Esophagus muscularis mucosa (tissue), 4 donors: ENCODE data around the gene DNAH2. TPM values are rescaled to one million over a fixed set of nuclear protein-coding genes. Genes with fewer than 3 reads are reported as not detected.

Experiments used
- DNase-seq: peaks from one replicate; pipeline ENCODE4 v3.0.0-alpha.2; 2017; ENCODE audit errors: extremely low spot score
- H3K27ac ChIP-seq, 4 donors: fragments of 200-600 bp; sonication (generic); replicated peaks in 1 of 4; 1 replicate in 3 of 4; 2 replicates in 1 of 4; pipeline ENCODE4 v1.5.1; 2016 to 2019; ENCODE audit warnings: mild to moderate bottlenecking in 1 of 4
- H3K27me3 ChIP-seq, 4 donors: fragments of 200-600 bp; sonication (generic); one replicate each; pipeline versions ENCODE4 v1.5.1 to v1.6.0; 2016 to 2019
- H3K36me3 ChIP-seq, 4 donors: fragments of 200-600 bp; sonication (generic); one replicate each; pipeline ENCODE4 v1.5.1; 2016 to 2019
- H3K4me1 ChIP-seq, 4 donors: fragments of 200-600 bp; sonication (generic); one replicate each; pipeline ENCODE4 v1.5.1; 2016 to 2019
- H3K4me3 ChIP-seq, 4 donors: fragments of 200-600 bp; sonication (generic); 1 replicate in 2 of 4; 2 replicates in 2 of 4; pipeline ENCODE4 v1.5.1; 2016 to 2019; ENCODE audit warnings: mild to moderate bottlenecking in 4 of 4, moderate library complexity in 1 of 4
- H3K9me3 ChIP-seq, 4 donors: fragments of 200-600 bp; sonication (generic); 1 replicate in 3 of 4; 2 replicates in 1 of 4; pipeline ENCODE4 v1.5.1; 2016 to 2019
- EP300 ChIP-seq: sonication (generic); formaldehyde crosslinking; IDR thresholded peaks from one replicate; pipeline ENCODE4 v1.6.1; 2017; ENCODE audit warnings: antibody characterized with exemption
- POLR2A ChIP-seq: fragments of 450-650 bp; IDR thresholded peaks from one replicate; pipeline ENCODE4 v1.6.1; 2017; ENCODE audit warnings: antibody characterized with exemption, moderate library complexity, mild to moderate bottlenecking, low read depth
- POLR2AphosphoS5 ChIP-seq, 2 donors: sonication (generic); formaldehyde crosslinking; IDR thresholded peaks; one replicate each; pipeline ENCODE4 v1.6.1; 2017; ENCODE audit warnings: antibody characterized with exemption in 2 of 2
- WGBS: methylation state at CpG from one replicate; pipeline ENCODE4 v1.1.5; 2018; 5-methylcytosine and 5-hydroxymethylcytosine counted together
- intact Hi-C: fragments of 100-400 bp; cut with DNase I; formaldehyde crosslinking; loops from one replicate; pipeline ENCODE4 v1.15.1; 2023
- total RNA-seq, 4 donors: library from RNA; depleted of rRNA; stranded (reverse); fragments of >200 nt; gene quantifications; one replicate each; pipeline versions ENCODE4 v1.1.0 to v1.2.1, GENCODE V29; 2016
- TF ChIP-seq, protein P1 (sequence below), 3 experiments: fragments of 200-600 bp in 2 of 3; fragments of 450-650 bp in 1 of 3; sonication (generic) in 2 of 3; IDR thresholded peaks; one replicate each; pipeline ENCODE4 v1.5.1; 2017 to 2019; ENCODE audit warnings: antibody characterized with exemption in 3 of 3, mild to moderate bottlenecking in 2 of 3, moderate library complexity in 1 of 3

DNAH2 gene
- total RNA-seq, 4 donors from 2014 or later: under 0.01 to 0.17 (median 0.06) TPM

GRCh38 chr17:7744416-7744815 lies 26.9 kb downstream of the DNAH2 start:
- Histone ChIP-seq H3K4me3 (no peak overlapping the region), H3K9me3 (no peaks in the 10 kb centered on the region), H3K27ac (no peak overlapping the region), H3K36me3 (no peaks in the 10 kb centered on the region), H3K4me1 (no peaks in the 10 kb centered on the region), H3K27me3 (peaks cover 0 to 32% (median 2%) of the 10 kb centered on the region in 4 donors)
- TF ChIP-seq POLR2A (no peak), POLR2AphosphoS5 (IDR thresholded peaks at IDR 0.05) (no peak), EP300 (no peak)
- TF ChIP-seq, protein P1, sequence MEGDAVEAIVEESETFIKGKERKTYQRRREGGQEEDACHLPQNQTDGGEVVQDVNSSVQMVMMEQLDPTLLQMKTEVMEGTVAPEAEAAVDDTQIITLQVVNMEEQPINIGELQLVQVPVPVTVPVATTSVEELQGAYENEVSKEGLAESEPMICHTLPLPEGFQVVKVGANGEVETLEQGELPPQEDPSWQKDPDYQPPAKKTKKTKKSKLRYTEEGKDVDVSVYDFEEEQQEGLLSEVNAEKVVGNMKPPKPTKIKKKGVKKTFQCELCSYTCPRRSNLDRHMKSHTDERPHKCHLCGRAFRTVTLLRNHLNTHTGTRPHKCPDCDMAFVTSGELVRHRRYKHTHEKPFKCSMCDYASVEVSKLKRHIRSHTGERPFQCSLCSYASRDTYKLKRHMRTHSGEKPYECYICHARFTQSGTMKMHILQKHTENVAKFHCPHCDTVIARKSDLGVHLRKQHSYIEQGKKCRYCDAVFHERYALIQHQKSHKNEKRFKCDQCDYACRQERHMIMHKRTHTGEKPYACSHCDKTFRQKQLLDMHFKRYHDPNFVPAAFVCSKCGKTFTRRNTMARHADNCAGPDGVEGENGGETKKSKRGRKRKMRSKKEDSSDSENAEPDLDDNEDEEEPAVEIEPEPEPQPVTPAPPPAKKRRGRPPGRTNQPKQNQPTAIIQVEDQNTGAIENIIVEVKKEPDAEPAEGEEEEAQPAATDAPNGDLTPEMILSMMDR (IDR thresholded peaks at IDR 0.05): no peak
- no peak for DNase-seq
- intact Hi-C loops: loop anchor here (10.0 kb wide), 1 partner anchor 80 kb away; no protein-coding TSS in a partner anchor
- 71% methylated on average over 8 of the region's 8 CpGs for WGBS

DNA sequence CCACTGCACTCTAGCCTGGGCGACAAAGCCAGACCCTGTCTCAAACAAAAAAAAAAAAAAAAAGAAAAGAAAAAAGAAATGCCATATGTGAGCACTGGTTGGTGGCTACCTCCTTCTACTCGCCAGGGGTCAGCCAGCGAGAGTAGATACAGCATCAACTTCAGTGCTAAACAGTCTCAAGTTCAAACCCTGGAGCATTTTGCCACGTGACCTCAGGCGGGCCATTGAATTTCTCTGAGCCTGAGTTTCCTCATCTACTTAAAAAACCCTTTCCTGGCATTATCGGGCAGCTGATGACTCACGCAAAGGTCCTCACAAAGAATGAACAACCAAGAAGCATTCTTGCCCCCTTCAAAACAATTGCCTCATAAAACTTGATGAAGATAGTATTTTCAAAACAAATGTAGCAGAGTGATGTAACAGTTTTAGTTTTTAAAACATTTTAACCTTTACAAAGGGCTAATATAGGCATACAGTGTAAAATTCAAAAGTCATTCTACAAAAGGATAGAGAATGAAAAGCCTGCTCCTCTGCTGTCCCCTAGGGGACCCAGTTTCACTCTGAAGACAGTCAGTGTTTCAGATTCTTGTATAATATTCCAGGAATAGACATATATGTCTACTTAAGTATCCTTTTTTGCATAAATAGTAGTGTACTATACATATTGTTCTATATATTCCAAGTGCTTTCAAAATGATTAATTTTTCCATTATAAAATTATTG lies 28.4 kb downstream of the DNAH2 start:
- intact Hi-C loops: loop anchor here (10.0 kb wide), 1 partner anchor 79 kb away; no protein-coding TSS in a partner anchor
- Histone ChIP-seq H3K27ac (no peak overlapping the region), H3K36me3 (no peaks in the 10 kb centered on the region), H3K27me3 (peaks cover 0 to 23% (median 0%) of the 10 kb centered on the region in 4 donors), H3K4me3 (no peak overlapping the region), H3K9me3 (no peaks in the 10 kb centered on the region), H3K4me1 (no peaks in the 10 kb centered on the region)
- DNase-seq: no peak
- 56% methylated on average over 7 of the region's 7 CpGs for WGBS
- TF ChIP-seq POLR2A: no peak
- no peak for TF ChIP-seq POLR2AphosphoS5 (IDR thresholded peaks at IDR 0.05)
- no peak for TF ChIP-seq EP300
- TF ChIP-seq, protein P1 (IDR thresholded peaks at IDR 0.05): no peak

- whole genome bisulfite sequencing: 41% methylated on average over 4 of the region's 4 CpGs
- Histone ChIP-seq H3K4me3 (no peak overlapping the region), H3K9me3 (no peaks in the 10 kb centered on the region), H3K27me3 (peaks cover 0 to 12% (median 0%) of the 10 kb centered on the region in 4 donors), H3K36me3 (no peaks in the 10 kb centered on the region), H3K4me1 (no peaks in the 10 kb centered on the region), H3K27ac (peak overlapping the region in 1 of 4 donors; percentile 16)
- intact Hi-C loops: loop anchor here (10.0 kb wide), 1 partner anchor 77 kb away; no protein-coding TSS in a partner anchor
- DNase-seq: no peak
- TF ChIP-seq EP300 (no peak), POLR2AphosphoS5 (IDR thresholded peaks at IDR 0.05) (no peak), POLR2A (no peak)
- TF ChIP-seq, protein P1 (IDR thresholded peaks at IDR 0.05): no peak
Observed at GRCh38 chr17:7747635-7748071, 30.1 kb downstream of the DNAH2 start.

- DNase-seq: no peak
Observed at GRCh38 chr17:7748076-7748775, 30.7 kb downstream of the DNAH2 start.

More at GRCh38 chr17:7748076-7748775, 30.7 kb downstream of the DNAH2 start:
- H3K4me1 ChIP-seq: no peaks in the 10 kb centered on the region
- peak overlapping the region in 1 of 4 donors; percentile 16 for H3K27ac ChIP-seq
- no peaks in the 10 kb centered on the region for H3K9me3 ChIP-seq
- peaks cover 0 to 6% (median 0%) of the 10 kb centered on the region in 4 donors for H3K27me3 ChIP-seq
- TF ChIP-seq POLR2AphosphoS5 (IDR thresholded peaks at IDR 0.05) (no peak), EP300 (no peak), POLR2A (no peak)
- TF ChIP-seq, protein P1 (IDR thresholded peaks at IDR 0.05): no peak
- H3K36me3 ChIP-seq: no peaks in the 10 kb centered on the region
- 70% methylated on average over 10 of the region's 10 CpGs for WGBS
- intact Hi-C loops: loop anchor here (10.0 kb wide), 1 partner anchor 77 kb away; no protein-coding TSS in a partner anchor
- no peak overlapping the region for H3K4me3 ChIP-seq
